ENCODE data around the gene HSD17B12. TPM values are rescaled to one million over a fixed set of nuclear protein-coding genes. Genes with fewer than 3 reads are reported as not detected.

HSD17B12 gene
- total RNA-seq, 2 experiments from 2014 or later = 70.9 to 138 TPM

DNA sequence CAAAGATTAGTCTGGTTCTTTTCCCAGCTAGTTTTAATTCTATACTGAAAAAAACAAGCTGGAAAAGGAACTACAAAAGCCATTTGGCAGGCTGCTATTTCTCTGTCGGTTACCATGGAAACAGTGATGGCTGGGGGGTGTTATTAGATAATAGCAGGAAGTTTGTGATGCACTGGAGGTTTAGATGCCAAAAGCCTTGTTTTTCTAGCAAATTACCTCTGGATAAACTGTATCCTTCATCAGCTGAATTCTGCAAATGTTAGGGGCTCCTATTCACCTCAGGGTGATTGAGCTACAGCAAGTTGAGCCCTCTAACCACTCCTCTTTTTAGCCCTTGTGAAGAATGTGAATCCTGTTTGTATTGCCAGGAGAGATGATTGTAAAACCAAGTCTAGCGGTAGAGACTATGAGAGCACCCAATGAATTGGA, 225.3 kb downstream of the HSD17B12 start:
- CTCF ChIA-PET (ENCODE audit: unreplicated experiment) = no interaction called here
- BruUV-seq (replicated peaks) = no TSS peak

More for the DNA sequence above, 225.3 kb downstream of the HSD17B12 start:
- Histone ChIP-seq H3K4me1 (ENCODE audit: insufficient read depth, low read length, poor library complexity, severe bottlenecking) (no peaks in the 10 kb centered on the region), H3K27ac (ENCODE audit: low read depth, low read length, poor library complexity, severe bottlenecking) (no peak overlapping the region), H2AFZ (ENCODE audit: low read length) (no peak overlapping the region), H3K36me3 (ENCODE audit: insufficient read depth, low read length) (no peaks in the 10 kb centered on the region), H3K4me3 (ENCODE audit: low read depth, low read length, poor library complexity, severe bottlenecking) (no peak overlapping the region), H4K20me1 (ENCODE audit: insufficient read depth, low read length) (no peaks in the 10 kb centered on the region), H3K9me2 (ENCODE audit: insufficient read depth, low read length) (no peaks in the 10 kb centered on the region), H3K79me2 (ENCODE audit: insufficient read depth, low read depth, low read length) (no peaks in the 10 kb centered on the region), H3K4me2 (ENCODE audit: low read length) (no peak overlapping the region), H3K9me3 (ENCODE audit: low read length) (no peaks in the 10 kb centered on the region)
- POLR2A ChIA-PET = no interaction called here
- DNase-seq (ENCODE audit: low spot score) = no peak
- intact Hi-C loops (cut with micrococcal nuclease; ENCODE audit: unreplicated experiment) = no loop called here
- TF ChIP-seq, protein P1, sequence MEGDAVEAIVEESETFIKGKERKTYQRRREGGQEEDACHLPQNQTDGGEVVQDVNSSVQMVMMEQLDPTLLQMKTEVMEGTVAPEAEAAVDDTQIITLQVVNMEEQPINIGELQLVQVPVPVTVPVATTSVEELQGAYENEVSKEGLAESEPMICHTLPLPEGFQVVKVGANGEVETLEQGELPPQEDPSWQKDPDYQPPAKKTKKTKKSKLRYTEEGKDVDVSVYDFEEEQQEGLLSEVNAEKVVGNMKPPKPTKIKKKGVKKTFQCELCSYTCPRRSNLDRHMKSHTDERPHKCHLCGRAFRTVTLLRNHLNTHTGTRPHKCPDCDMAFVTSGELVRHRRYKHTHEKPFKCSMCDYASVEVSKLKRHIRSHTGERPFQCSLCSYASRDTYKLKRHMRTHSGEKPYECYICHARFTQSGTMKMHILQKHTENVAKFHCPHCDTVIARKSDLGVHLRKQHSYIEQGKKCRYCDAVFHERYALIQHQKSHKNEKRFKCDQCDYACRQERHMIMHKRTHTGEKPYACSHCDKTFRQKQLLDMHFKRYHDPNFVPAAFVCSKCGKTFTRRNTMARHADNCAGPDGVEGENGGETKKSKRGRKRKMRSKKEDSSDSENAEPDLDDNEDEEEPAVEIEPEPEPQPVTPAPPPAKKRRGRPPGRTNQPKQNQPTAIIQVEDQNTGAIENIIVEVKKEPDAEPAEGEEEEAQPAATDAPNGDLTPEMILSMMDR (conservative IDR thresholded peaks at IDR 0.05; ENCODE audit: low read length) = no peak
- TF ChIP-seq EZH2phosphoT487 (IDR thresholded peaks at IDR 0.05; ENCODE audit: borderline replicate concordance, low read depth, low read length) = no peak

Small RNA genes within 50 kb of the gene (small RNA-seq; reads per million reads assigned to genes)
- not detected for gene PHBP2
- not detected for gene RPL23AP63

Other genes starting within 250 kb of the HSD17B12 start
- gene ALKBH3, start 200.1 kb downstream of the HSD17B12 start, total RNA-seq (2014; rRNA removed; shearing (Covaris generic)) = not detected in 2 replicates
- gene ALKBH3, start 200.1 kb downstream of the HSD17B12 start, total RNA-seq (2022) = not detected in 2 replicates

Data from OCI-LY7 (cell line).